ENCODE measurements around the gene SALL4. TPM values are rescaled to one million over a fixed set of nuclear protein-coding genes. Genes with fewer than 3 reads are reported as not detected.

The SALL4 gene
- total and polyA plus RNA-seq, 9 of the 15 experiments (the other 6 are each of a cell fraction or from before 2014, with no cell fraction given) = 0.03 to 0.07 TPM; not detected in 7

- TF ChIP-seq ZNF644 (tag; IDR thresholded peaks at IDR 0.05; ENCODE audit: low read depth) (no peak), GTF2F1 (IDR thresholded peaks at IDR 0.05; ENCODE audit: low read depth, low read length) (no peak), MED1 (CRISPR knock-in tag; IDR thresholded peaks at IDR 0.05; ENCODE audit: borderline replicate concordance) (no peak)
Observed at GRCh38 chr20:51757226-51757625, 45.1 kb downstream of the SALL4 start (continued).

- no peak for FAIRE-seq
- TF ChIP-seq, protein P1, sequence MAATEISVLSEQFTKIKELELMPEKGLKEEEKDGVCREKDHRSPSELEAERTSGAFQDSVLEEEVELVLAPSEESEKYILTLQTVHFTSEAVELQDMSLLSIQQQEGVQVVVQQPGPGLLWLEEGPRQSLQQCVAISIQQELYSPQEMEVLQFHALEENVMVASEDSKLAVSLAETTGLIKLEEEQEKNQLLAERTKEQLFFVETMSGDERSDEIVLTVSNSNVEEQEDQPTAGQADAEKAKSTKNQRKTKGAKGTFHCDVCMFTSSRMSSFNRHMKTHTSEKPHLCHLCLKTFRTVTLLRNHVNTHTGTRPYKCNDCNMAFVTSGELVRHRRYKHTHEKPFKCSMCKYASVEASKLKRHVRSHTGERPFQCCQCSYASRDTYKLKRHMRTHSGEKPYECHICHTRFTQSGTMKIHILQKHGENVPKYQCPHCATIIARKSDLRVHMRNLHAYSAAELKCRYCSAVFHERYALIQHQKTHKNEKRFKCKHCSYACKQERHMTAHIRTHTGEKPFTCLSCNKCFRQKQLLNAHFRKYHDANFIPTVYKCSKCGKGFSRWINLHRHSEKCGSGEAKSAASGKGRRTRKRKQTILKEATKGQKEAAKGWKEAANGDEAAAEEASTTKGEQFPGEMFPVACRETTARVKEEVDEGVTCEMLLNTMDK (IDR thresholded peaks at IDR 0.05; ENCODE audit: borderline replicate concordance, insufficient read depth, low read depth, low read length, poor library complexity, severe bottlenecking) = no peak
- TF ChIP-seq NUFIP1 (IDR thresholded peaks at IDR 0.05; ENCODE audit: partially characterized antibody) (no peak), ZNF717 (CRISPR knock-in tag; IDR thresholded peaks at IDR 0.05) (no peak), SREBF1 (IDR thresholded peaks at IDR 0.05; ENCODE audit: borderline replicate concordance, low read depth, low read length) (no peak), BDP1 (IDR thresholded peaks at IDR 0.05; ENCODE audit: insufficient read depth, insufficient read length) (no peak), ZNF583 (CRISPR knock-in tag; IDR thresholded peaks at IDR 0.05) (no peak), CHD2 (IDR thresholded peaks at IDR 0.05; ENCODE audit: low read depth, low read length) (no peak), ARID2 (IDR thresholded peaks at IDR 0.05) (no peak), CTCF (IDR thresholded peaks at IDR 0.05 in 2 of 3, conservative IDR thresholded peaks at IDR 0.05 in 1 of 3; ENCODE audit: insufficient read depth in 2 of 3, low read depth in 1 of 3, low read length in 3 of 3) (no peak), POLR2AphosphoS5 (IDR thresholded peaks at IDR 0.05; ENCODE audit: control insufficient read depth, insufficient read depth, low read depth, low read length) (no peak), PTBP1 (IDR thresholded peaks at IDR 0.05; ENCODE audit: low read depth, low read length) (no peak), SIRT6 (IDR thresholded peaks at IDR 0.05; ENCODE audit: low read depth, low read length) (no peak)
- TF ChIP-seq, protein P2, sequence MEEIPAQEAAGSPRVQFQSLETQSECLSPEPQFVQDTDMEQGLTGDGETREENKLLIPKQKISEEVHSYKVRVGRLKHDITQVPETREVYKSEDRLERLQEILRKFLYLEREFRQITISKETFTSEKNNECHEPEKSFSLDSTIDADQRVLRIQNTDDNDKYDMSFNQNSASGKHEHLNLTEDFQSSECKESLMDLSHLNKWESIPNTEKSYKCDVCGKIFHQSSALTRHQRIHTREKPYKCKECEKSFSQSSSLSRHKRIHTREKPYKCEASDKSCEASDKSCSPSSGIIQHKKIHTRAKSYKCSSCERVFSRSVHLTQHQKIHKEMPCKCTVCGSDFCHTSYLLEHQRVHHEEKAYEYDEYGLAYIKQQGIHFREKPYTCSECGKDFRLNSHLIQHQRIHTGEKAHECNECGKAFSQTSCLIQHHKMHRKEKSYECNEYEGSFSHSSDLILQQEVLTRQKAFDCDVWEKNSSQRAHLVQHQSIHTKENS (CRISPR knock-in tag; IDR thresholded peaks at IDR 0.05) = no peak
- TF ChIP-seq, protein P3, sequence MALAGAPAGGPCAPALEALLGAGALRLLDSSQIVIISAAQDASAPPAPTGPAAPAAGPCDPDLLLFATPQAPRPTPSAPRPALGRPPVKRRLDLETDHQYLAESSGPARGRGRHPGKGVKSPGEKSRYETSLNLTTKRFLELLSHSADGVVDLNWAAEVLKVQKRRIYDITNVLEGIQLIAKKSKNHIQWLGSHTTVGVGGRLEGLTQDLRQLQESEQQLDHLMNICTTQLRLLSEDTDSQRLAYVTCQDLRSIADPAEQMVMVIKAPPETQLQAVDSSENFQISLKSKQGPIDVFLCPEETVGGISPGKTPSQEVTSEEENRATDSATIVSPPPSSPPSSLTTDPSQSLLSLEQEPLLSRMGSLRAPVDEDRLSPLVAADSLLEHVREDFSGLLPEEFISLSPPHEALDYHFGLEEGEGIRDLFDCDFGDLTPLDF (CRISPR knock-in tag; IDR thresholded peaks at IDR 0.05) = no peak
Observed at GRCh38 chr20:51756653-51757052, 45.7 kb downstream of the SALL4 start.

More at GRCh38 chr20:51756653-51757052, 45.7 kb downstream of the SALL4 start:
- ATAC-seq (no peak), DNase-seq (ENCODE audit: extremely low read depth in 1 of 4, low spot score in 3 of 4) (no peak)
- BruUV-seq (replicated peaks) = no TSS peak
- Histone ChIP-seq H3K9me1 (ENCODE audit: control insufficient read depth, insufficient read depth, low read length) (no peaks in the 10 kb centered on the region), H3K9ac (ENCODE audit: insufficient read depth in 1 of 2, low read depth in 2 of 2, low read length in 2 of 2) (no peak overlapping the region), H2AFZ (ENCODE audit: low read depth, low read length) (no peak overlapping the region), H3K4me1 (replicated peaks in 1 of 2; ENCODE audit: control insufficient read depth in 2 of 2, insufficient read depth in 2 of 2, low read length in 2 of 2) (no peaks in the 10 kb centered on the region; a peak in 1 of 5 replicates), H3K36me3 (ENCODE audit: control insufficient read depth, insufficient read depth, low read length) (no peaks in the 10 kb centered on the region), H3K4me3 (no peak overlapping the region), H3K9me3 (replicated peaks; ENCODE audit: control insufficient read depth, insufficient read depth, low read depth, low read length) (no peaks in the 10 kb centered on the region), H3K27me3 (ENCODE audit: control insufficient read depth in 2 of 2, insufficient read depth in 2 of 2, low read length in 2 of 2) (peaks cover 6 to 34% of the 10 kb centered on the region in 2 experiments; a peak in 3 of 5 replicates), H3K27ac (ENCODE audit: extremely low read depth, low read depth, low read length) (no peak overlapping the region), H3K4me2 (ENCODE audit: insufficient read depth, low read length) (no peak overlapping the region), H3K79me2 (ENCODE audit: control insufficient read depth, insufficient read depth, low read length) (no peaks in the 10 kb centered on the region), H4K20me1 (replicated peaks; ENCODE audit: control insufficient read depth, insufficient read depth, low read length) (no peaks in the 10 kb centered on the region)
- ChIA-PET POLR2A (no interaction called here), CTCF (ENCODE audit: low intra/inter-chr PET ratio) (no interaction called here)
- intact Hi-C loops (cut with micrococcal nuclease) (no loop called here), in situ Hi-C loops (cut with MboI) (no loop called here)
- WGBS (ENCODE audit: insufficient coverage, low coverage, missing lambda C conversion rate) = 7% methylated on average over 3 of the region's 3 CpGs

Measured in K562 (cell line).